GM12891 (cell line): ENCODE measurements around the gene SPATA32.

Experiments used
- DNase-seq: peaks from one replicate; pipeline ENCODE4 v3.0.0; 2011; ENCODE audit warnings: low spot score; ENCODE audit not compliant: insufficient read length
- FAIRE-seq: peaks from 2 replicates; lab custom pipeline; 2011; peaks lifted over from hg19 to GRCh38; lab: Jason Lieb, UNC
- PAX5 ChIP-seq: IDR thresholded peaks from 2 replicates; pipeline ENCODE4 v1.6.1; 2011; ENCODE audit warnings: low read length, moderate library complexity, mild to moderate bottlenecking; ENCODE audit not compliant: insufficient read depth, severe bottlenecking
- POLR2A ChIP-seq: IDR thresholded peaks from 2 replicates; pipeline ENCODE4 v1.6.1; 2011; ENCODE audit warnings: low read depth, low read length, control low read depth
- POLR2AphosphoS5 ChIP-seq: IDR thresholded peaks from 2 replicates; pipeline ENCODE4 v1.6.1; 2011; ENCODE audit warnings: low read depth, low read length, control low read depth
- POU2F2 ChIP-seq: IDR thresholded peaks from 2 replicates; pipeline ENCODE4 v1.6.1; 2011; ENCODE audit warnings: low read depth, mild to moderate bottlenecking, control low read depth, low read length, moderate library complexity
- SPI1 ChIP-seq: IDR thresholded peaks from 2 replicates; pipeline ENCODE4 v1.6.1; 2011; ENCODE audit warnings: low read depth, low read length, control low read depth
- TAF1 ChIP-seq: IDR thresholded peaks from 2 replicates; pipeline ENCODE4 v1.6.1; 2011; ENCODE audit warnings: low read depth, low read length, control low read depth

SPATA32 gene

DNA sequence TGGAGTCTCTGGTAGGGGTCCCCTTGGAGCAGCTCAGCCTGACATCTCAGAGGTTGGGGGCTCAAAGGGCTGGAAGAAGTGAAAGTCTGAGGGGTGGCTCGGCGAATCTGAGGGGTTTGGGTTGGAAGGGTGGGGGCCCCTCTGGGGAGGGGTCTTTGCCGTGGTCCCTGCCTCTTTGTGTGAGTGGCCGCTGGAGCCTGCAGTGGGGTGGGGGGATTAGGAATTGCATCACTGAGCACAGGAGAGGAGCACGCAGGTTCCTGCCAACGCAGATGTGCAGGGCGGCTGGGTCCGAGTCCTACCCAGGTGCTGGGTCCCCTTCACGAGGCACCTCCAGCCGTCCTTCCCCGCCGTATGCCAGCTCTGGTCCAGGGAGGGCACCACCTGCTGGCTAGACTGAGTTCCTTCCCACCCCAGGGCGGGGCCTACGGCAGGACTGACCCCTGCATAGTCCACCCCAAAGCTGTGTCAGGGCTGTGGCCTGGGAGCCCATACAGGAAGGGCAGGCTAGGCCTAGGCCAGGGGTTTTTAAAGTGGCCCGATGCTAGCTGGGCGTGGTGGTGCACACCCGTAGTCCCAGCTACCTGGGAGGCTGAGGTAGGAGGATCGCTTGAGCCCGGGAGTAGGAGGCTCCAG is 30.3 kb downstream of the SPATA32 start:
- DNase-seq (no peak), FAIRE-seq (no peak)
- TF ChIP-seq PAX5: no peak
- TF ChIP-seq TAF1: no peak
- TF ChIP-seq POLR2AphosphoS5: no peak
- TF ChIP-seq POLR2A: no peak
- no peak for TF ChIP-seq SPI1
- TF ChIP-seq POU2F2: no peak

DNA sequence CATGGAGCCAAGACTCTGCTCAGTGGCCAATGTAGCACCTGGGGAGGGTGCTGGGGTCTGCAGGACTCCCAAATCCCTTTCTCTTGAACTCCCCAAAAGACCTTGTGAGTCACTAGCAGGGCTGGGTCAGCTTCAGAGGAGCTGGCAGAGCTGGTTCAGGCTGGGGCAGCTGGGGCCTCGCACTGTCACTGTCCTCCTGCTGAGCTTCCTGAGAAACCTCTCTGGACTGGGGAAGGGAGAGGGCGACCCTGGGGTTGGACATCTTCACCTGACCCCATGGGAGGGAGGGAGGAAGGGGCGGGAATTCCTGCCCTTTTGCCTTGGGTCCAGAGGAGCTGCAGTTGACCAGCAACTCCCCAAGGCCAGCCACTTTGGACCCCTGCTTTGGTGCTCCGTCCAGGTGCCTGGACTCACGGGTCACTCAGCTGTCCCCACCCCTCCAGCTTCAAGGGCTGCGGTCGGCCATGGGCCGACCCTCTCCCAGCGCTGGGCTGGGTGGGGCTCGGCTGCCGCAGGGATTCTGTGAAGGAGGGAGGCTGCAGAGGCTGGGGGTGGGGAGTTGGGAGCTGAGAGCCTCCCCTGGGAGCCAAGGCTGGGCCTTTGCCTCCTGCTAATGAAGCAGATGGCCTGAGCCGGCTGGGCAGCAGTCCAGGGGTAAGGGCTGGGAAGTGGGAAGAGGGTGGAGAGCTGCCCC is 31.0 kb downstream of the SPATA32 start:
- DNase-seq: no peak
- TF ChIP-seq TAF1: no peak
- TF ChIP-seq PAX5: no peak
- no peak for TF ChIP-seq SPI1
- no peak for TF ChIP-seq POLR2A
- TF ChIP-seq POU2F2: no peak
- no peak for TF ChIP-seq POLR2AphosphoS5
- no peak for FAIRE-seq

DNA sequence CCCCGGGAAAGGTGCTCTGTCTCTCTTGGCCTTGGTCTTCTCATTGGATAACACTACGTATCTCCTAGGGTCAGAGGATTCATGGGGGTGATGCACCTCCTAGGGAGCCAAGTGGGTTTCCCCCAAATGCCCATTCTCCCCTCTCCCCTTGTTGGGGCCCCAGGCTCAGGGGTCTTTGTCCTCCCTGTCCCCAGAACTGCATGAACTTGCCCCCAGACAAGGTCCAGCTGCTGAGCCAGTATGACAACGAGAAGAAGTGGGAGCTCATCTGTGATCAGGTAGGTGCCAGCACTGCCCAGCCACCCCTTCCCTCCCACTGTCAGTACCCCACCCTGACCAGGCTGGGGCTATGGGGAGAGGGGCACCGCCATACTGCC is 31.5 kb downstream of the SPATA32 start:
- DNase-seq (no peak), FAIRE-seq (no peak)
- no peak for TF ChIP-seq SPI1

DNA sequence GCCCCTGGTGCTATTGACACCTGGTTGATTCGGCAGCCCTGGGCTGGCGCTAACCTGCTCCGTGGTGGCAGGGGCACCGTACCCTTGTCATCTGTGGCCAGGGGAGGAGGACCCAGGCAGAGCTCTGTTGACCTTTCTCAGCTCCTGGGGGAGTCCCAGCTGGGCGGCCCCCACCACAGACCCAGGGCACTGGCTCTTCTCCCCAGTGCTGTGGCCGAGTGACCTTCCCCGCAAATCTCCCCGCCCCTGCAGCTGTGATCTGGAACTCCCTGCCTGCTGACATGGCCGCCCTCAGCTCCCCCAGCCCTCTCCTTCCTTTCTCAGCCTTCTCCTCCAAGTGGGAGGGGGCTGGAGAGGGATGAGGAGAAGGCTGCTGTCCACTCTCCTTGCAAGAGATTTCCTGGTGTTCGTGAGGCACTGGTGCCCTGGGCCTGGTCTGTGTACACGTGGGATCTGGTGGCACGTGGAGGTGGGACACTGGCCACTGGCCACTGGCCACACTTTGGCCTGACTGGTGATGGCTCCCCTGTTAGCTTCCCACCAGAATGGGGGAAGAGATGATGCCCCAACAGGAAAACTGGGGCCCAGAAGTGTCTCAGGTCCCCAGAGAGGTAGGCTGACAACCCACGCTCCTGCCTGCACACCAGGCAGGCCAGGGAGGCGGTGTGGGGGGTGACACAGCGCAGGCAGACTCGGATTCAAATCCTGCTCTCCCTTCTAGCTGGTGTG is 32.0 kb downstream of the SPATA32 start:
- no peak for DNase-seq
- peak; percentile 38 for FAIRE-seq
- TF ChIP-seq POU2F2: no peak
- 0 out of 2 replicates have a peak, but pooled peaks have one; percentile 10 for TF ChIP-seq POLR2A

DNA sequence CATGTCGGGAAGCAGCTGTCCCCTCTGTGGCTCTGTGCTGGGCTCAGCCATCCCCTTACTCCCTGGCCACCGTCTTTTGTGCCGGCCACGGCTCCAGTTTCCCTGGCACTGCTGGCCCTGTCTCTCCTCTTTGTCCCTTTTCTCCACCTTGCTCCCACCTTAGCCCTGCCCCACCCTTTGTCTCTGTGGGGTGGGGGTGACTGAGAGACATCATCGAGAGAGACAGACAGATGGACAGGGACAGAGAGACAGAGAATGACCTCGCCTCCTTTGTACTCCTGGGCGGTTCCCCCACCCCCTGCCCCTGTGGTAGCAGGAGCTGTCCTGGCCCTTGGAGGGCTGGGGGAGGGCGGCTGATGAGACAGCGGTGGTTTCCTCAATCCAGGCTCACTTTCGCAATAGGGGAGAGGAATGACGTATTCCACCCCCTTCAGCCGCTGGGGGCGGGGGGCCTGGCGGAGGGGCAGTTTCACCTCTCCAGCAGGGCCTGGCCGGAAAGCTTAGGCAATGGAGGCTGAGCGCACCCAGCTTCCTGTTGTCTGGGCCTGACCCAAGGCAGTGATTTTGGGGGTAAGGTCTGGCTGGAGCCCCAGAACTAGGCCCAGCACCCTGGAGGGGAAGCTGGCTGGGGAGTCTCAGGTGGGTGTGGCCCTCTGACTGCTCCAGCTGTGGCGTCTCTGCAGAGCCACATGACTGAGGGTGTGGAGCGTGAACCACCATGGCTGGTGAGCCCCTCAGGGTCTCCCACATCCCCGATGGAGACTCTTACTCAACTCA is 32.9 kb downstream of the SPATA32 start:
- TF ChIP-seq POLR2AphosphoS5 (no peak), PAX5 (no peak), SPI1 (peak; percentile 40), POLR2A (peak; percentile 69), POU2F2 (no peak; the same call in 1 of the 2 replicates), TAF1 (peak; percentile 14; the same call in 1 of the 2 replicates)
- FAIRE-seq (peak; percentile 95), DNase-seq (peak; percentile 80)

DNA sequence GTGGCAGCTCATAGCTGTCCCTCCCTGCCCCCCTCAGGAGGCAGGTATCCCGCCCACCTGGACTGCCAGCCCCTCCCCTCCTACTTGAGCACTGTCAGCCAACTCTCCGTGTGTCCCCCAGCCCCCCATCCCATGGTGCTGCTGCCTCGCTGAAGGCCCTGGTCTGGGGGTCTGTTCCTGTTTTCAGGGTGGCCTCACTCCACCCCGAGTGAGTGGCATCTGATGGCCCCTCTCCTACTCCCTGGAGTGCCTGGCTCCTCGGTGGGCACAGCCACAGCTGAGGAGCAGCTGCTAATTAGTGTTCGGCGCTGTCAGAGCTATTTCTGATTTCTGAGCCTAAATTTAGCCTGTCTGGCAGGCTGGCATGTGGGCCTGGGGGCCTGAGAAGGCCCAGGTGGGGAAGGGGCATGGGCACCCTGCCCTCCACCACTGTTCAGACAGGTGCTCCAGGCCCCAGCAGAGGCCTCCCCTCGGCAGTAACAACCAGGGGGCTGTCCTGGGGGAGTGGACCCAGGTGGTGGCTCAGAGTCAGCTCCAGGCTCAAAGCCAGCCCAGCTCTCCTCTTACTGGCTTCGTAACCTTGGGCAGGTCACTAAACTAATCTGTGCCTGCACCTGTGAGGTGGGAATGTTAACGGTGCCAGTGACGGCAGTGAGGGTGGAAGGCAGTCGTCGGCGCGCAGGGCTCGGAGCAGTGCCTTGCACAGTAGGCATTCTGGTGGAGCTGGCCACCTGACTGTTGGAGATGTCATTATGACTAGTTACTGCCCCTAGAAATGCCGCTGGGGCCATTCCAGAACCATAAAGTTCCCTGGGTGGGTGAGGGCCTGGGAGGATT is 33.8 kb downstream of the SPATA32 start:
- 0 out of 2 replicates have a peak, but pooled peaks have one; percentile 10 for TF ChIP-seq TAF1
- TF ChIP-seq POLR2AphosphoS5: no peak
- 0 out of 2 replicates have a peak, but pooled peaks have one; percentile 12 for TF ChIP-seq SPI1
- DNase-seq (no peak), FAIRE-seq (no peak)

DNA sequence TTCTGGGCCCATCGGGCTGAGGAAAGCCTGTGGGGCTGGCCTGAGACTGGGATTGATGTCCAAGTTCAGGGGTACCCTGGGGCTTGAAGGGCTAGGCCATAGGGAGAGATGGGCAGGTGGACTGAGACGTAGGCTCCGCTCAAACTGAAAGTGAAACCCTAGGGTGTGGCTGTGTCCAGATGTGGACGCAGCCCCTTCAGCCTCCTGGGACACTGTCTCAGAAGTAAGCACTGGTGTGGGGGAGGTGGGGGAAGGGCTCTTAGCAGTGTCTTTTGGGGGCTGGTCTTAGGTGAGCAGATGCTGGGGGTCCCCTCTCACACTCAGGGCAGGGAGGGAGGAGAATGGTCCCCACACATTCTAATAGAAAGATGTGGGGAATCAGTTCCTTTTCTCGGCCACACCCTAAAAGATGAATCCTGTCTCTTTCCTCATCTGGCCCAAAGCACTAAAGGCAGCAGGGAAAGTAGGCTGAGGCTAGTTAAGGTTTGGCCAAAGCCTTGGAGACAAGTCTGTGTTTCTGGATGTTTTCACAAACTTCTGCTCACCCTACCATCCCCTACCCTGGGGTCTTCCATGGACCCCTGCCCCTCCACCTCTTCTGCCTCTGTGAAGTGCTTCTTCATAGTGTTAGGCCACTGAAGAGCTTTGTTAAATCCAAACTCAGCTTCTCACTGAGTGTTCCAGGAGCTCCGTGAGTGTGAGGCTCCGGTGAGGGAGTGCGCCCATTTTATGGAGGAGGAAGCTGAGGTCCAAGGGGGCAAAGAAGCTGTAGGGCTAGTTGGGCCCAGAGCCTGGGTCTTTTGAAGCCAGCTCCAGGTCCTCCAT is 34.6 kb downstream of the SPATA32 start:
- no peak for DNase-seq
- FAIRE-seq: peak; percentile 76

DNA sequence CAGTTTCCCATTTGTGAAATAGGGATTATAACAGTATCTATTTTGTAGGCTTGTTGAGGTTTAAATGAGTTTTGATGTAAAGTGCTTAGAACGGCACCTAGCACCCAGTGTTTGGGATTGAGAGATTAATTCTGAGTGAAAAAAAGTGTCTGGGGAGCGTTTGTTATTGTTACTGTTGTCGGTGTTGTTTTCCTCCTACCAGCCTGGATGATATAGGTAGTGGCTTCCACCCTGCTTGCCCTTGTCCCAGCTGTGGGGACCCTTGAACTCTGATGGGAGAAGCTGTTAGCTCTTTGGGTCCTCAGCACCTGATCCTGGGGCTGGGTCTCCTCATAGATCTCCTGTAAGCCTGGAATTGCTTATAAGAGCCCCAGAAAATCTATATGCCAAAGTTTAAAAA is 35.3 kb downstream of the SPATA32 start:
- TF ChIP-seq SPI1 (no peak), POLR2AphosphoS5 (no peak), PAX5 (no peak), POU2F2 (no peak), POLR2A (no peak), TAF1 (no peak)
- FAIRE-seq: no peak
- no peak for DNase-seq

More for the DNA sequence above, 34.6 kb downstream of the SPATA32 start:
- TF ChIP-seq POU2F2 (0 out of 2 replicates have a peak, but pooled peaks have one; percentile 3), POLR2A (no peak), TAF1 (peak; percentile 65), SPI1 (peak; percentile 82)
